Ectodermal cell (in vitro differentiated cells): ENCODE measurements around the gene UBE2E3.

ENCODE experiments used
- H3K27ac ChIP-seq: 2 replicates; pipeline ENCODE4 v1.7.0; 2013; ENCODE audit warnings: mild to moderate bottlenecking, low read depth, low read length; ENCODE audit not compliant: insufficient read depth, poor library complexity, severe bottlenecking
- H3K27me3 ChIP-seq: 2 replicates; pipeline ENCODE4 v1.7.0; 2013; ENCODE audit warnings: mild to moderate bottlenecking, low read length; ENCODE audit not compliant: insufficient read depth, control insufficient read depth, poor library complexity, severe bottlenecking
- H3K36me3 ChIP-seq: one replicate; pipeline ENCODE4 v1.7.0; 2013; ENCODE audit warnings: low read length; ENCODE audit not compliant: control insufficient read depth, insufficient read depth
- H3K4me1 ChIP-seq: one replicate; pipeline ENCODE4 v1.7.0; 2013; ENCODE audit warnings: low read length; ENCODE audit not compliant: control insufficient read depth, insufficient read depth
- H3K4me3 ChIP-seq: 2 replicates; pipeline ENCODE4 v1.7.0; 2013; ENCODE audit warnings: low read depth, low read length, control low read depth; ENCODE audit not compliant: insufficient read depth
- H3K9me3 ChIP-seq: 2 replicates; pipeline ENCODE4 v1.7.0; 2013; ENCODE audit warnings: mild to moderate bottlenecking, low read length, moderate library complexity; ENCODE audit not compliant: control insufficient read depth
- WGBS, 2 experiments: methylation state at CpG; one replicate each; pipeline ENCODE4 v1.1.7; 2013; ENCODE audit warnings: missing lambda C conversion rate in 2 of 2; 5-methylcytosine and 5-hydroxymethylcytosine counted together

The UBE2E3 gene

DNA sequence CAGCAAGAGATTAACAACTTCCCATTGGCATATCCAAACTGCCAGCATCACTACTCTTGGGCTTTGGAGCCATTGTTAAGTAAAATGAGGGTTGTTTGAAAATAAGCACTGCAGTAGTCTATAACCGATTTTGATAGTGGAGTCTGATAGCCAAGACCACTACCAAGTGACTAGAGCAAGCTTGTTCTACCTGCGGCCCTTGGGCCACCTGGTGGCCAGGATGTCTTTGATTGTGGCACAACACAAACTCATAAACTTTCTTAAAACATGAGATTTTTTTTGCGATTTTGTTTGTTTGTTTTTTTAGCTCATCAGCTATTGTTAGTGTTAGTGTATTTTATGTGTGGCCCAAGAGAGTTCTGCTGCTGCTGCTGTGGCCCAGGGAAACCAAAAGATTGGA lies 11.0 kb downstream of the UBE2E3 start:
- H3K4me3 ChIP-seq: no peak overlapping the region
- no peaks in the 10 kb centered on the region for H3K27me3 ChIP-seq
- no peak overlapping the region for H3K27ac ChIP-seq
- H3K36me3 ChIP-seq: peaks cover 5% of the 10 kb centered on the region
- WGBS, 2 experiments: 89 to 100% methylated on average over 3 of the region's 3 CpGs
- H3K9me3 ChIP-seq: no peaks in the 10 kb centered on the region
- H3K4me1 ChIP-seq: no peaks in the 10 kb centered on the region

DNA sequence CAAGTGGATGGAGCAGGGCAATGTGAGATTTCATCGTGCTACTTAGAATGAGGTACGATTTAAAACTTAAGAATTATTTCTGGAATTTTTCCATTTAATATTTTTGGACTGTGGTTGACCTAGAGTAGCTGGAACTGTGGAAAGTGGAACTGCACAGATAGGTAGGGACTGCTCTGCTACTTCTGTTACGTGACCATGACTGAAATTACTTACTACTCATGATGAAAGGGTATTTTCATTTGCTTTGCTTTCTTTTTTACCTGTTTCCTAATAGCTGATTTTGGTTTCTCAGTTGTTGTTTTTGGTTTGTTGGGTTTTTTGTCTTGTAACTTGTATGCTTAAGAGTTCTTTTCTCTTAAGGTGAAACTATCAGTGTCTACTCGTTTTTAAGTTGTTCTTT lies 11.4 kb downstream of the UBE2E3 start:
- Histone ChIP-seq H3K27ac (no peak overlapping the region), H3K4me1 (no peaks in the 10 kb centered on the region), H3K36me3 (peaks cover 5% of the 10 kb centered on the region), H3K4me3 (no peak overlapping the region), H3K27me3 (no peaks in the 10 kb centered on the region), H3K9me3 (no peaks in the 10 kb centered on the region)
- WGBS, 2 experiments: 94 to 98% methylated on average over 3 of the region's 4 CpGs

DNA sequence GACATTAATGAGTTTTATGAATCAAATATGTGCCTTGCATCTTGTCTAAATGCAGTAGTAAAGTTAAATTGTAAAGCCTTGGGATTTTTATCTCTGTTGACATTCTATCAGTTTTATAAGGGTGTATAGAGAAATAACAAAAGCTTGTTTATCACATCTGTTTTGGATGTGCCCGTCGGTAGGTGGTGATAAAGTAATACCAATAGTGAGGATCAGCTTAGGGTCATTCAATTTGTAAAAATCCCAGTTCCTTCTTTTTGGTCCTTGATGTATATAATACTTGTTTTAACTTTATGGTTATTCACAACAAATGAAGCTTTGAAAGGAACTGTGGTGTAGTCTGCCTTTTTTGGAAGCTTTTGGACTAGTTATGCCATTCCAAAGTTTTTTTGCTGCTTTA lies 12.6 kb downstream of the UBE2E3 start:
- no peak overlapping the region for H3K27ac ChIP-seq
- H3K4me3 ChIP-seq: no peak overlapping the region
- no peaks in the 10 kb centered on the region for H3K4me1 ChIP-seq
- no peaks in the 10 kb centered on the region for H3K27me3 ChIP-seq
- H3K9me3 ChIP-seq: no peaks in the 10 kb centered on the region
- 96 to 100% methylated on average over 2 of the region's 2 CpGs for WGBS, 2 experiments
- peaks cover 5% of the 10 kb centered on the region for H3K36me3 ChIP-seq

DNA sequence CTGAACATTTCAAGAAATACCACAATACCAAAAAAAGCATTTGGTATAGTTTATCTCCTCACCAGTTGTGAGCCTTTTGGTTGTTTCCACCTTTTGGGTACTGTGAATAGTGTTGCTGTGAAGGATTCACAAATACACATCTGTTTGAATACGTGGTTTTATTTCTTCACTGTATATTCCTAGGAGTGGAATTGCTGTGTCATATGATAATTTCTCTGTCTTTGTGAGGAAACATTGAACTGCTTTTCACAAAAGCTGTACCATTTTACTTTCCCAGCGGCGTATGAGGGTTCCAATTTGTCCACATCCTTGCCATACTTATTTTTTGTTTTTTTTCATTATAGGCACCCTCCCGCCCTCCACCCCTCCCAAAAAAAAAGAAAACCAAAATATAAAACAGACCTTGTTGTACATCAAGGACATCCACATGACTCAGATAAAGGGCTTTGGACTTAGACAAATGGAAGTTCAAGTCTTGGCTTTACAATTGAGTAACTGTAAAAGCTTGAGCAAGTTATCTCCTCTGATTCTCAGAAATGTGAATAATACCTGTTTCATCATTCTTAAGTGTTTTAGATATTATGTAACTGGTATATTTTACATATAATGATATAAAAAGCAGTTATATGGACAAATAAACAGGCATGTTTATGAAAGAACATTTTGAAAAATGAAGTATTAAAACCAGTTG lies 19.0 kb downstream of the UBE2E3 start:
- Histone ChIP-seq H3K27me3 (no peaks in the 10 kb centered on the region), H3K27ac (no peak overlapping the region), H3K4me3 (no peak overlapping the region), H3K9me3 (no peaks in the 10 kb centered on the region), H3K4me1 (peaks cover 4% of the 10 kb centered on the region), H3K36me3 (no peaks in the 10 kb centered on the region)
- WGBS, 2 experiments: 92% methylated on average over 4 of the region's 4 CpGs

DNA sequence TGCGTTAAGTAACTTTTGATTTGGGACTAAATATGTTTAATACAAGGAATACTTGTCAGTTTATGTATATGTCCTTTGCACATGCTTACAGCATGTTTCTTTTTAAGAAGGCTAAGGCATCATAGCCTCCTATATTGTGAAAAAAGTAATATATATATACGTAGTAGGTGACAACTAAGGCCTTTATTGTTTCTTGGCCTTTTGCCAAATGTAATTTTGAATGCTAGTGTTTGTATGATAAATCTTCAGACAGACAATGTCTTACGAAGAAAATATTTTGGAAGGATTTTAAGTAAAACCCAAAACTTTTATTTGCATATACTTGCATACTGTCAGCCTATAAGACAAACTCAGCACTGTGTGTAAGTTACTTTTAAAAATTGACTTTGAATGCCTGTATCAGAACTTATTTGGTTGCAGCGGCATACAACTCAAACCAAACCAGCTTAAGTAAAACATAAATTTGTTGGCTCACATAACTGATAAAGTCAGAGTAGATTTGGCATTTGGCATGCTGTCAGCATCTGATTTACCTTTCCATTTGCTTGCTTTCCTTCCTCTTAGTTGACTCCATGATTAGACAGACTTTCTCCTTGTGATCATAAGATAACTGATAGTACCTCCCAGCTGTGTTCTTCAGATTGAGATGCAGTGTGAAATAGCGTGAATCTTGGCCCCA lies 24.4 kb downstream of the UBE2E3 start:
- H3K36me3 ChIP-seq: no peaks in the 10 kb centered on the region
- H3K9me3 ChIP-seq: no peaks in the 10 kb centered on the region
- no peak overlapping the region for H3K27ac ChIP-seq
- H3K27me3 ChIP-seq: no peaks in the 10 kb centered on the region
- 94 to 96% methylated on average over 4 to 5 of the region's 5 CpGs for WGBS, 2 experiments
- peaks cover 4% of the 10 kb centered on the region for H3K4me1 ChIP-seq
- no peak overlapping the region for H3K4me3 ChIP-seq

DNA sequence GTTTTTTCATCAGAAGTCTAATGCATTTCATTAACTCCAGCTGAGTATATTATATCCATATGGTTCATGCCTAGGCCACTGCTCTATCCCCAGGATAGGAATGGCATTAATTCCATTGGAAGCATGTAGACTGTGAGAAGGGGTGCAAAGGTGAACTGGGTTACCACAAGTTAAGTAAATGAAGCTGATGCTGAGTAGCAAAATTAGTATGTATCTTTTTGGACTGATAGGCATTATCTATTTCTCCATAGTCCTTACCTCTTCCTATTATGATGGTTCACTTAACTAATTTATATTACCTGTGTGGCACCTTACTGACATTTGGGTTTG lies 24.9 kb downstream of the UBE2E3 start:
- no peaks in the 10 kb centered on the region for H3K27me3 ChIP-seq
- no peaks in the 10 kb centered on the region for H3K9me3 ChIP-seq
- no peak overlapping the region for H3K27ac ChIP-seq
- H3K36me3 ChIP-seq: no peaks in the 10 kb centered on the region
- no peak overlapping the region for H3K4me3 ChIP-seq
- peaks cover 4% of the 10 kb centered on the region for H3K4me1 ChIP-seq

DNA sequence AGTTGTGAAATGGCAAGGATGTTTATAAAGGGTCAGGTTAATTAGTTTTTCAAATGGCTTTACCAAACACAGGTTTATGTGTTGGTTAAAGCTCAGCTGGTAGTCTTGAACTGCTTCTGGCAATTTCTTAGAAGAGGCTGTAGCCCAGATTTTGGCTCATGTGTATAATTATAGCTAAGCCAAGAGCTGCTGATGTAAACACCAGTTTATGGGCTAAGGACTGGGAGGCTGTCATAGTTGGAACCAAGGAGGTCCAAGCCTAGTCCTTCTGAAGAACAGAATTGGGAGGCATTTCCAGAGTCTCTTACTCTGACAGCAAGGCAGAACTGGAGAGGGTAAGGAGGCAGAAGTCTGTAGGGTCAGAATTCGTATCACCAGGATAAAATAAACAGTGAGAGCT lies 25.4 kb downstream of the UBE2E3 start:
- H3K4me1 ChIP-seq: peaks cover 4% of the 10 kb centered on the region
- no peak overlapping the region for H3K27ac ChIP-seq
- WGBS, 2 experiments: 82 to 100% methylated on average over 1 of the region's 1 CpG
- no peaks in the 10 kb centered on the region for H3K36me3 ChIP-seq
- no peaks in the 10 kb centered on the region for H3K27me3 ChIP-seq
- H3K9me3 ChIP-seq: no peaks in the 10 kb centered on the region
- no peak overlapping the region for H3K4me3 ChIP-seq

DNA sequence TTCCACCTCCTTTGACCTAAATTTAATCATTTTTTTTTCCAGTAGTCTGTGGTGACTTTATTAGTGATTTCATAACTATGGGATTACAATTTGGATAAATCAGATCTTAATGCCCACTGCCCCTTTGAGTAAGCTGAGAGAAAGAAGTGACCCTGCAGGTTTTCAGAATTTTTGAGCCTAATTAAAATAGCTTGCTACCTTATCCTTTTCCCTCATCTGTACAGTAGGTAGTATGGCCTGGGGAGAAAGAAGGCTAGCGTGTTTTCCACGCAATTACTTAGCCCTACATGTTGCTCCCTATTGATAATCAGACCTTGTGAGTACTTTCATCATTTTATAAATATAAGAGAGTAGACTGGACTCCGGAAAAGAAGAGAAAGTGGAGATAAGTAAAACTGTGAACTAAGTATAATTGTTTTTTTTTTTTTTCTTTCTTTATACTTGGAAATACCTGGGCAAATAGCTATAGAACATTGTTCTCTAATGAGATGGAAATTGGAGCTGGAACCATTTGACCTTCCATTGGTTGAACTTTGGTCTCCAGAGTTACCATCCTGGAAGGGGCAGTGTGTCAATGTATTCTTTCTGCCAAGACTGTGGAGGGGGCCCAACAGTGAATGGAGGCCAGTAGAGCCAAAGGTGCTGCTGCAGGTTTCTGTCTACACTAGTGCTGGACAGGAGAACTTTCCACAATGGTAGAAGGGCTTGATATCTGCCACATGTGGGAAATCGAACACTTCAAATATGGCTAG lies 26.9 kb downstream of the UBE2E3 start:
- no peaks in the 10 kb centered on the region for H3K9me3 ChIP-seq
- no peaks in the 10 kb centered on the region for H3K4me1 ChIP-seq
- no peaks in the 10 kb centered on the region for H3K36me3 ChIP-seq
- no peak overlapping the region for H3K27ac ChIP-seq
- no peaks in the 10 kb centered on the region for H3K27me3 ChIP-seq
- H3K4me3 ChIP-seq: no peak overlapping the region
- WGBS, 2 experiments: 100% methylated on average over 2 of the region's 4 CpGs; no CpG with 5 or more reads in 1 of the 2 experiments

DNA sequence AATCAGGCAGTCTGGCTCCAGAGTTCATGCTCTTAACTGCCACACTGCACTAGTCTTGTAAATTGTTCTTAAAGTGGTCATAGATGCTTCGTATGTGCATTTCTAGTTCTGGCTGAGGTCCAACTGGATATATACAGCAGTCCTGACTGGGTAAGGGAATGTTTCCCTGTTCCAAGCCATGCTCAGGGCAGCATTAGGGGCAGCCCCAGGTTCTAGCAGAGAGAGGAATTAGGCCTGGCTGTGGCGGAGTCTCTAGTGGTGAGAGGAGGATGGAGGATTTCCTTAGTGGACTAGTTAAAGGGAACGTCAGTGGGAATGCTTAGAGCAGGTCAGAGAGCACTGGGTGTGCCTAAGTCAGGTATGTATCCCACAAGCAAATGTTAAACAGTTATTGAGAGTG lies 28.0 kb downstream of the UBE2E3 start:
- Histone ChIP-seq H3K36me3 (no peaks in the 10 kb centered on the region), H3K27ac (no peak overlapping the region), H3K9me3 (no peaks in the 10 kb centered on the region), H3K4me3 (no peak overlapping the region), H3K27me3 (no peaks in the 10 kb centered on the region), H3K4me1 (no peaks in the 10 kb centered on the region)
- 88 to 90% methylated on average over 3 of the region's 3 CpGs for WGBS, 2 experiments

DNA sequence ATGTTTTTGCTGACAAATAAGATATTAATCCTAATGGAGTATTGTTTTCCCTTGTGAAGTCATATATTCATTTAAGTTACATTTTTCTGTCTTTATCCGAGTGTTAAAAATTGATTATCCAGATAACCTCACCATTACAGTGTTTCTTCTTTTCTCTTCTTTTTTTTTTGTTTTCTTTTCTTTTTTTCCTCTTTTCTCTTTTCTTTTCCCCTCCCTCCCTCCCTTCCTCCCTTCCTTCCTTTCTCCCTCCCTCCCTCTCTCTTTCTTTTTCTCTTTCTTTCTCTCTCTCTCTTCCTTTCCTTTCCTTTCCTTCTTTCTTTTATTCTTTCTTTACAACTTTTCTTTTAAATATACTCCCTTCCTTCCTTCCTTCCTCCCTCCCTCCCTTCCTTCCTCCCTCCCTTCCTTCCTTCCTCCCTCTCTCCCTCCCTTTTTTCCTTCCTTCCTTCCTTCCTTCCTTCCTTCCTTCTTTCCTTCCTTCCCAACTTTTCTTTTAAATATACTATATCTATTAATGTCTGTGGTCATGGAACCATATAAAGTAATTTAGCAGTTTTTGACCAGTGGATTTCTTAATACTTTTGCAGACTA lies 40.9 kb downstream of the UBE2E3 start:
- WGBS, 2 experiments: 95 to 100% methylated on average over 1 of the region's 1 CpG
- H3K4me3 ChIP-seq: no peak overlapping the region
- no peaks in the 10 kb centered on the region for H3K9me3 ChIP-seq
- H3K4me1 ChIP-seq: peaks cover 6% of the 10 kb centered on the region
- no peak overlapping the region for H3K27ac ChIP-seq
- H3K36me3 ChIP-seq: no peaks in the 10 kb centered on the region
- H3K27me3 ChIP-seq: no peaks in the 10 kb centered on the region
